DMS153 treated with DMSO at 0.1 percent for 48 hours (cell line): Measurements from ENCODE around the gene RPL10A.

Source experiments
- DNase-seq: peaks from one replicate; lab custom pipeline; 2025; ENCODE audit not compliant: unreplicated experiment; lab: John Stamatoyannopoulos, UW

RPL10A gene

GRCh38 chr6:35448191-35448590 lies 20.0 kb upstream of the RPL10A start:
- DNase-seq = no peak

DNA sequence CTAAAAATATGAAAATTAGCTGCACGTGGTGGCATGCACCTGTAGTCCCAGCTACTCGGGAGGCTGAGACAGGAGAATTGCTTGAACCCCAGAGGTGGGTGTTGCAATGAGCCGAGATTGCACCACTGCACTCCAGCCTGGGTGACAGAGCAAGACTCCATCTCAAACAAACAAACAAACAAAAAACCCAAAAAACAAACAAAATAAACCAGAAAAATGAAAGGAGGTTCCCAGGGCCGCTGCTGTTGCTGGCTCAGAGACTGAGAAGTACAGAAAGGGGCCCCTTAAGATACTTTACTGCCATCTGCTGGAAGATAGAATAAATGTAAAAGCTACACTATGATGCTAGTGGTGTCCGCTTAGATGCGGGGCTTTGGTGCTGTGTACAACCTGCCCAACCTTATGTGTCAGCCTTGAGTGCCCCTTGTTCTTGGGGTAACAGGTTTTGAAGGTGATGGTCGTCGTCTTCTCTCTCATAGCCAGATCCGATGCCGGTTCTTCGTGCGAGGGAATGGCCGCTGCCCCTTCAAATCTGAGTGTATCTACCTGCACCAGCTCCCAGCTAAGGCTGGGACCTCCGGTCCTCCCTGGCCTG lies 18.8 kb upstream of the RPL10A start:
- DNase-seq = peak; percentile 66

DNA sequence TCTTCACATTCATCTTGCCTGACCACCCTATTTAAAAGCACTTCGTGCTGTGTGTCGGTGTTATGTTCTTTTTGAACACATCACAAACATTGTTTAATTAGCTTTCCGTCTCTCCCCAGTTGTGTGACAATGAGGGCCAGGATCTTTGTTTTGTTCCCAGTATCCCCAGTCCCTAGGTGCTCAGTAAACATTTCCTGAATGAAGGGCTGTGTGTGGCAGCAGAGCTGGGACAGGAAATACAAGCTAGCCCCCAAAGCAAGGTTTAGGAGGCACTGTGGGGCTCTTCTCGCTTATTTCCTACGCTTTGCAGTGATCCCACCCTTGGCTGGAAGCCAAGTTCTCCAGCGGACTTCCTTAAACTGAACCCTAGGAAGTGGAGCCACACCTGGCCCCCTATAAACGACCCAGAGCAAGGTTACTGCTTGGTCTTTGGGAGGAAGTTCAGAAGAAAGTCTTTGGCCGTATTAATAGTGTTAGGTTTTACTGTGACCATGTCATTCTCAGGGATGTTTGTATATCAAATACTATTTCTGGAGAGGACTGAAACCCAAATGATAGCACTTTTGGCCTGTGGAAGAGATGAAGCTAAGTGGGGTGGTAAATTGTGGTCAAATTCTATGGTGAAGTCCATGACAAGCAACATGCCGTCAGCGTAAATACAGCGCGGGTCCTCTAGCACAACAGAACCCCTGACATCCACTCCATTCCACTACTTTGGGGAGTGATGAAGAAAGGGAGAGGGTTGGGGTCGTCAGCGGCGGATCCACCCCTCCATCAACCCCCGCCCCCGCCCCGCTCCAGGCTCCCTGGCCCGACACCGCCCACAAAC lies 16.6 kb upstream of the RPL10A start:
- DNase-seq = peak; percentile 8

- peak; percentile 76 for DNase-seq
Measured at GRCh38 chr6:35452183-35453090, 15.8 kb upstream of the RPL10A start, which contains the start of gene FANCE. Gene FANCE (plus strand): TSS chr6:35452338. CDS start chr6:35452546, 208 bp downstream.

- DNase-seq = no peak
Measured at GRCh38 chr6:35453236-35453635, 15.0 kb upstream of the RPL10A start.

- DNase-seq = no peak
Measured at GRCh38 chr6:35454391-35455110, 13.7 kb upstream of the RPL10A start.

DNA sequence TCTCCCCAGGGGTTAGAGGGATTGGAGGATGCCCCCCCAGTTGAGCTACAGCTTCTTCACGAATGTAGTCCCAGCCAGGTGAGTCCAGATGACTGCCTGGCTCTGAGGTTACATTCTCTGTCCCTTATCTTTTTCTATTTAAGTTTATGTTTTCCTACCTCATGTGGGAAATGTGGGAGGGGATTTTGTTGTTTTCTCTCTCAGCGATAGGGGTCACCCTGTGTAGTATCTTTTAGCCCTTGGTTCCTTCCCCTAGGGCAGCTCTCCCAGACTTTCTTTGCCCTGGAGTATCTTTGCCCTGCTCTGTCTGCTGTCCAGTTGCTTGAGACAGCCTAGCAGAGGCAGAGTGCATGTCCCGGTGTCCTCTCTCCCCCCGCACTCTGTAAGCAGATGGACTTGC lies 10.3 kb upstream of the RPL10A start:
- DNase-seq = no peak

GRCh38 chr6:35461270-35461669 lies 6.9 kb upstream of the RPL10A start:
- DNase-seq = no peak

- DNase-seq = no peak
Measured at GRCh38 chr6:35463292-35463691, 4.9 kb upstream of the RPL10A start.

DNA sequence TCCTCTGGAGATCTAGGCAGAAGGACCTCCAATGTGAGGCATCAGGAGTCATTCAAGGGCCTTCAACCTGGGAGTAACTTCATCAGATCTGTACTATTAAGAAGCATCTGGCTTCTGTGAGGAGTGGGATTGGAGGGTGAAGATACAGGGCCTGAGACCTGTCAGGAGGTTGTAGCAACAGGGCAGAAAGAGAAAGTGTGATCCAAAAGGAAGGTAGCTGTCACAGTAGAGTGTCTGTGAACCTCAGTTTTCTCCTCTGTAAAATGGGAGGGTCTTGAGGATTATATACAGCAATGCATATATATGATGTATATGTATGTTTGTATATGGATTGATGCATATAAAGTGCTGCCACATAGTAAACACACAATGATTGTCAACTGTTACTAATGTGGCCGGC lies 2.6 kb upstream of the RPL10A start:
- DNase-seq = no peak

GRCh38 chr6:35468980-35469750 lies 964 bp downstream of the RPL10A start:
- no peak for DNase-seq

GRCh38 chr6:35469751-35470662 lies 1.8 kb downstream of the RPL10A start:
- no peak for DNase-seq

DNA sequence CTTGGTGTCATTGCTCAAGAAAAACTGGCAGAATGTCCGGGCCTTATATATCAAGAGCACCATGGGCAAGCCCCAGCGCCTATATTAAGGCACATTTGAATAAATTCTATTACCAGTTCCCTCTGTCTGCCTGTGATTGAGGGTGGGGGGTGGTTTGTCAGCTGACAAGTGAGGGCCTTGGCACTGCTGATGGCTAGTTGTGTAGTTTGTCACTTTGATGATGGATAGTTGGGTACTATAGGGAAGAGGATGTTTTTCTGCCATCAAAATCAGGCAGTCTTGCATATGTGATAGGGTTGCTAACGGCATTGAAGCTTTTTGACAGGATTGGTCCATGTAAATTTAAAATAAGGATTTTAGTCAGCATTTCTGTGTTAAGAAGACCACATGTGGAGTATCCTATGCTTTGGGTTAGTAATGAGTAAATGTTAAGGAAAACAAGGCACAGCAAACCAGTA lies 2.5 kb downstream of the RPL10A start:
- DNase-seq = no peak

DNA sequence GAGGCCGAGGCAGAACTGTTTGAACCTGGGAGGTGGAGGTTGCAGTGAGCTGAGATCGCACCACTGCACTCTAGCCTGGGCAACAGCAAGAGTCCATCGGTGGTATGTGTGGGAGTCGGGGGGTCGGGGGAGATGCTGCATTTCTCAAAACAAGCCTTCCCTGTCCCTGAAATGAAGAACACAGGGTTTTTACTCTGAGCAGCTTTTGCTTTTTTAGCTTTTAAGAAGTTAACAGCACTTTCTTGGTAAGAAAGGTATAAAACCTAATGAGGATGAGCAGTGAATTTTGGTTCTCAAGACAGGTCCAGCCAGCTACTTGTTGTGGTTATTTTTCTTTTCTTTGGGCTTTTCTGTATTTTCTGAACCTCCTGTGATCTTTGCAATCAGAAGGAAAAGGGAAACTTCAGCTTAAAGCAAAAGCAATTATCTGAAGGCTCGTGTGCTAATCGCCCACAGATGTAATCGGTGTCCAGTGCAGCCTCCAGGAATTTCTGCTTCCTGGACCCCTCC lies 3.7 kb downstream of the RPL10A start:
- DNase-seq = no peak

DNA sequence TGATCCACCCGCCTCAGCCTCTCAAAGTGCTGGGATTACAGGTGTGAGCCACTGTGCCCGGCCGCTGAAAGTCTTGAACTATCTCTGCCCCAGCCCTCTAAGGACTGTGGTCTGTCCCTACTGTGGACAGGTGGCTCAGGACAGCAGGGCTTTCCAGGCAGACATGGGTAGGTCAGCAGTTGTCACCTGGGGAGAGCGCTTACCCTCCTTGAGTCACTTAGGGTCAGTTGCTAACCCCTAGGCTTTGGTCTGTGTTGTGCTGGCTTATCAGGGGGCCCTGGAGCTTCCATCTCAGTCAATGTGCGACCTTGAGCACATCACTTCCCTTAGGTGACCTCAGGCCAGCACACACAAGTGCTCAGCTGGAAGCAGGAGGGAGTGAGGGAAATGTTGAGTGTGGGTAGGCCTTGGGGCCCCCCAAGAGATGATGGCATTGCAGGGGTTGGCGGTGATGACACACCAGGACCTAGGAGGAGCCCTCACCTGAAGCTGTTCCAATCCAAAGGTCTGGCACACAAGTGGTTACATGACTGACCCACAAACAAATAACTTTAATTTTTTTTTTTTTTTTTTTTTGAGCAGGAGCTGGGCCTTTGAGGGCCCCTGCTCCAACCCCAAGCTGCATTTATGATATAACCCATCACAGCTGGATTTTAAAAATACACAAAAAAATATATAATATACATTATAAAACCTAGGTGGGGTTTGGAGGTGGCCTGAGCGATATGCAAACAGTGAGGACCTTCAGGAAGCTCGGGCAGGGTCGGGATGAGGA lies 5.1 kb downstream of the RPL10A start:
- DNase-seq = no peak

GRCh38 chr6:35473850-35474130 lies 5.6 kb downstream of the RPL10A start:
- no peak for DNase-seq

DNA sequence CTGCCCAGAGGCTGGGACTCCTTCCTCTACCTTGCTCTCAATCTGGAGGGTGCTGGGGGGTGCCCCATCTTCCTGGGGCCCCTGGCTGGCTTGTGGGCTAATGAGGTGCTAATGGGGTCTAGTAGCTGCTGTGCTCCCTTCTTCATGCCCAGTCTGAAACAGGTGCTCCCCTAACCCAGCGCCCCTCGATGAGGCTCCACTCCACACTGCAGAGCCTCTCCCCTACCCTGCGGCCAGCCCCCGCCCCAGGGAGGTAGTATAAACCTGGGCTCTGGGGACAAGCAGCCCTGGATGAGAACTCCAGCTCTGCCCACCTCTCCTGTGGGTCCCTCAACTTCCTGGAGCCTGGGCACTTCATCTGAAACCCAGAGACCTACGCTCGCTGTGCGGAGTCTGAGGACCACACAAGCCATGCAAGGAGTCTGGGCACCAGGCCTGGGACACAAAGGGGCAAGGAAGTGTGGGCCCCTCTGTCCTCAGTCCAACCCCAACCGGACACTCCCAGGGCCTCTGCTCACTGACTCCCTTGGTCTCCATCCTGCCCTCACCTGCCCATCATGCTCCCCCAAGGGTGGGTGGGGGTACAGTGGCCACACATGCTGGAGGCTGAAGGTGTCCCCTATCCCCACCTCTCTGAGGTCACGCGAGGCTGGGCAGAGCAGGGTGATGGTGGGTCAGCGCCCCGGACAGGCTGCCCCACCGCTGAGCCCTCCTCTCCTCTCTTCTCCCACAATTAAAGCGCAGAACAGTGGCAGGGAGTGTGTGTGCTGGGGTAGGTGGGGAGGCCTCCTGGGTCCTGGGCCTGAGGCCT lies 6.1 kb downstream of the RPL10A start:
- DNase-seq = no peak
